ENCODE measurements around the gene NTM. TPM values are rescaled to one million over a fixed set of nuclear protein-coding genes. Genes with fewer than 3 reads are reported as not detected.

The NTM gene
- total RNA-seq, 1 experiment from 2014 or later: 9.9 TPM

- Mint-ChIP-seq H3K27ac (no peak overlapping the region), H3K9me3 (no peaks in the 10 kb centered on the region), H3K4me3 (no peak overlapping the region), H3K27me3 (ENCODE audit: low read depth) (no peaks in the 10 kb centered on the region; the same call in 1 of the 2 replicates), H3K36me3 (ENCODE audit: insufficient read depth in 1 of 3, low read depth in 3 of 3) (peaks cover 0 to 3% (median 3%) of the 10 kb centered on the region in 3 experiments; a peak in 2 of 7 replicates), H3K4me1 (peaks cover 23 to 26% of the 10 kb centered on the region in 2 experiments)
- Histone ChIP-seq H2AFZ (ENCODE audit: low read length) (no peak overlapping the region), H3K9me3 (ENCODE audit: control insufficient read depth, low read depth, low read length) (no peaks in the 10 kb centered on the region), H2BK120ac (ENCODE audit: low read depth, low read length, poor library complexity, severe bottlenecking) (no peak overlapping the region), H4K20me1 (ENCODE audit: control insufficient read depth, insufficient read depth, insufficient read length) (no peaks in the 10 kb centered on the region), H3K23ac (ENCODE audit: insufficient read length, low read depth, low read length) (no peak overlapping the region), H4K8ac (replicated peaks; ENCODE audit: insufficient read length, low read depth, low read length) (no peak overlapping the region), H2BK20ac (ENCODE audit: low read depth, low read length, poor library complexity, severe bottlenecking) (no peak overlapping the region), H3T11ph (ENCODE audit: low read length) (no peak overlapping the region), H3K18ac (ENCODE audit: insufficient read length, low read depth, low read length) (no peak overlapping the region), H2AK5ac (ENCODE audit: insufficient read length, low read length) (no peak overlapping the region), H3K79me1 (ENCODE audit: insufficient read depth, low read depth, low read length, poor library complexity, severe bottlenecking) (no peaks in the 10 kb centered on the region), H3K4me2 (ENCODE audit: insufficient read depth, insufficient read length, low read length) (no peak overlapping the region), H2BK5ac (ENCODE audit: insufficient read length, low read length) (no peak overlapping the region), H3K27ac (ENCODE audit: insufficient read length, low read depth, low read length) (no peak overlapping the region), H2BK12ac (ENCODE audit: insufficient read length, low read depth, low read length) (no peak overlapping the region), H3K4ac (ENCODE audit: low read depth, low read length) (no peak overlapping the region), H3K14ac (ENCODE audit: insufficient read depth, low read length) (no peak overlapping the region), H3K27me3 (ENCODE audit: insufficient read depth, low read length) (no peaks in the 10 kb centered on the region), H3K9ac (ENCODE audit: extremely low read depth, insufficient read length, low read length) (no peak overlapping the region), H4K91ac (ENCODE audit: insufficient read length, low read depth, low read length) (no peak overlapping the region), H2BK15ac (ENCODE audit: low read depth, low read length) (no peak overlapping the region), H4K5ac (ENCODE audit: insufficient read length, low read depth, low read length) (no peak overlapping the region), H3K4me1 (ENCODE audit: insufficient read depth, low read length) (peaks cover 8% of the 10 kb centered on the region), H3K79me2 (ENCODE audit: insufficient read depth, low read length) (no peaks in the 10 kb centered on the region), H3K56ac (ENCODE audit: insufficient read length, low read depth, low read length) (no peak overlapping the region), H3K23me2 (ENCODE audit: insufficient read length, low read depth, low read length, poor library complexity, severe bottlenecking) (no peaks in the 10 kb centered on the region)
- no CpG with 5 or more reads among the region's 9 CpGs for WGBS (ENCODE audit: extremely low coverage, insufficient read length, low lambda C conversion rate)
- TF ChIP-seq CTCF (conservative IDR thresholded peaks at IDR 0.05): no peak
- no peak for DNase-seq
These were observed 19.5 kb upstream of the NTM start for GRCh38 chr11:131350872-131351271.
